22Rv1 (cell line): Measurements from ENCODE around the gene LCE4A.

ENCODE experiments used
- CTCF ChIP-seq: fragments of 450-650 bp; IDR thresholded peaks from 2 replicates; pipeline ENCODE4 v1.5.1; 2017; ENCODE audit warnings: mild to moderate bottlenecking
- ZFX ChIP-seq: fragments of 450-650 bp; IDR thresholded peaks from 2 replicates; pipeline ENCODE4 v1.6.1; 2017; ENCODE audit warnings: antibody characterized with exemption, borderline replicate concordance

- no peak for TF ChIP-seq CTCF
- TF ChIP-seq ZFX: no peak
Observed at GRCh38 chr1:152753586-152753985, 45.6 kb downstream of the LCE4A start.
